ENCODE results near the gene GYPC.

DNA sequence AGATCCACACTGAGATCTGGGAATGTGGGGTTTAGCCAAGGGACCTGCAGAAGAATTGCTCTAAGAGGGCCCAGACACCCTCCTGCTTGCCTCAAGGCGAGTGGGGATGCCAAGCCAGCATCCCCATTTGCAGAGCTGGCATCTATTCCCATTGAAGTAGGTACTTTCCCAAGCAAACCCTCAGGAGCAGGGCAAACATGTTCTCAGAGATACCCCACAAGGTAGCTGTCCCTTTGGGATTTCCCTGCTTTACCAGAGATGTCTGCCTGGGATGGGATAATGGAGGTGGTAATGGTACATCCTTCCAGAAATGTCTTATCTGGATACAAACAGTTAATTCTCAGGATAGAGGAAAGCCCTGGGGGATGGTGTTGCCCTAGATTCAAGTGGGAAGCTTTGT, 51.2 kb downstream of the GYPC start:
- no peak for TF ChIP-seq CTCF (IDR thresholded peaks at IDR 0.05)
- no peak for TF ChIP-seq POLR2A (IDR thresholded peaks at IDR 0.05)
